ENCODE data around the gene CDKN2C.
"Not testable (repeated sequence)": the region's sequence is repeated elsewhere in the genome, so short reads cannot be mapped to it uniquely, and the experiment has no call there.

The CDKN2C gene

DNA sequence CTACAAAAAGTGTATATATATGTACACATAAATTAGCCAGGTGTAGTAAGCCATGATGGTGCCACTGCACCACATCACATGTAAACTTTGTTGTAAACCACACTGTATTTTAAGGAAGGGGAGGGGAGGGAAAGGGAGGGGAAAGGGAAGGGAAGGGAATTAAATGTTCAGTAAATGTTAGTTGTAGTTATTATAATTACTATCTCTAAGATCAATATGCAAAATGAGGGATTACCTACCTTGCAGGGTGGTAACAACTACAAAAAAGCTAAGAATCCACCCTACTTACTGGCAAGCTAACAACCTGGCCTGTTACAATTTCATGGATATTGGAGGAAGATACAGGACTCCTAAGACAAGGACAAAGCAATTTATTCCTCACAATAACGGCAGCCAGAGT lies 27.7 kb upstream of the CDKN2C start:
- peaks cover 24 to 29% of the 10 kb centered on the region in 2 donors for H3K4me1 Mint-ChIP-seq (ENCODE audit: low read depth in 2 of 2)
- H3K36me3 Mint-ChIP-seq (ENCODE audit: insufficient read depth) = peaks cover 6% of the 10 kb centered on the region
- no peaks in the 10 kb centered on the region for H3K9me3 Mint-ChIP-seq
- no peak for DNase-seq
- no peaks in the 10 kb centered on the region for H3K27me3 Mint-ChIP-seq
- no peak overlapping the region for H3K4me3 Mint-ChIP-seq
- H3K27ac Mint-ChIP-seq = no peak overlapping the region
- no peak for ATAC-seq (replicated peaks)

DNA sequence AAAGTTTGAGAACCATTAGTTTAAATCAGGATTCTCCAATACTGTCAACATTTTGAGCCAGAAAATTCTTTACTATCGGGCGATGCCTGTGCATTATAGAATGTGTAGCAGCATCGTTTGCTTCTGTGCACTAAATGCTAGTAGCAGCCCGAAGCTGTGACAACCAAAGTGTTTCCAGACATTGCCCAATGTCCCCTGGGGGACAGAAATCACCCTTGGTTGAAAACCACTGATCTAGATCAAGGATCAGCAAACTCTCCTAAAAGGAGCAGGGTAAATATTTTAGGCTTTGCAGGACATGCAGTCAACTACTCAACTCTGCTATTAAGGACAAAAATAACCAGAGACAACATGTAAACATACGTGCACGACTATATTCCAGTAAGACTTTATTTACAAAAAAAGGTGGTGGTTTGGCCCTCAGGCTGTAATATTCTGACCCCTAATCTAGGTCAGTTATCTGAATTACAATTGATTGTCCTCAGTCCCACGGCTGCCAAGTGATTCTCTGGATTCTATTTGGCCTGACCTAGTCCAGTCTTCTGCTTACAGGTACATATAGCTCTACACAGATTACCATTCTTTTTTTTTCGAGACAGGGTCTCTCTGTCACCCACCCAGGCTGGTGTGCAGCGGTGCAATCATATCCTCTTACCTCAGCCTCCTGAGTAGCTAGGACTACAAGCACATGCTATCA lies 20.6 kb upstream of the CDKN2C start:
- Mint-ChIP-seq H3K4me3 (no peak overlapping the region), H3K27me3 (no peaks in the 10 kb centered on the region), H3K9me3 (no peaks in the 10 kb centered on the region), H3K36me3 (ENCODE audit: insufficient read depth) (peaks cover 6% of the 10 kb centered on the region), H3K4me1 (ENCODE audit: low read depth in 2 of 2) (peaks cover 29 to 30% of the 10 kb centered on the region in 2 donors), H3K27ac (peak overlapping the region in 1 of 2 donors; percentile 11)
- DNase-seq (no peak), ATAC-seq (replicated peaks) (no peak)

DNA sequence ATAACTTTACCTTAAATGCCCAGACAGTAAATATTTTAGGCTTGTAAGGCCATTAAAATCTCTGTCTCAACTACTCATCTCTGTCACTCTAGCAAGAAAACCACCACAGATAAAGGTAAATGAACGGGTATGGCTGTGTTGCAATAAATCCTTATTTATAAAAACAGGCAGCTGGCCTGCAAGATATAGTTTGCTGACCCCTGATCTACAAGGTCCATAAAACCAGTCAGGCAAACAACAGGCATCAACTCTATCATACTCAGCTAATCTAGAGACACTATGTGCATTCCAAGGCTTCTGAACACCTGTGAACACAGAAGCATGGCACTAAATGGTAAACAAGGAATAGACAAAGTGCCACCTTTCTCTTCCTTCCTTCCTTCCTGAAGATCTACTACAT lies 19.6 kb upstream of the CDKN2C start:
- Mint-ChIP-seq H3K27ac (peak overlapping the region in 1 of 2 donors; percentile 11), H3K36me3 (ENCODE audit: insufficient read depth) (peaks cover 6% of the 10 kb centered on the region), H3K4me3 (no peak overlapping the region), H3K27me3 (no peaks in the 10 kb centered on the region), H3K4me1 (ENCODE audit: low read depth in 2 of 2) (peaks cover 24 to 26% of the 10 kb centered on the region in 2 donors), H3K9me3 (no peaks in the 10 kb centered on the region)
- DNase-seq (no peak), ATAC-seq (replicated peaks) (no peak)

DNA sequence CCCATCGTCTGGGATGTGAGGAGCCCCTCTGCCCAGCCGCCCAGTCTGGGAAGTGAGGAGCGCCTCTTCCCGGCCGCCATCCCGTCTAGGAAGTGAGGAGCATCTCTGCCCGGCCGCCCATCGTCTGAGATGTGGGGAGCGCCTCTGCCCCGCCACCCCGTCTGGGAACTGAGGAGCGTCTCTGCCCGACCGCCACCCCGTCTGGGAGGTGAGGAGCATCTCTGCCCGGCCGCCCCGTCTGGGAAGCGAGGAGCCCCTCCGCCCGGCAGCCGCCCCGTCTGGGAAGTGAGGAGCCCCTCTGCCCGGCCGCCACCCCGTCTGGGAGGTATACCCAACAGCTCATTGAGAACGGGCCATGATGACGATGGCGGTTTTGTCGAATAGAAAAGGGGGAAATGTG lies 17.5 kb upstream of the CDKN2C start:
- H3K9me3 Mint-ChIP-seq; H3K36me3 Mint-ChIP-seq (ENCODE audit: insufficient read depth); H3K4me3 Mint-ChIP-seq; H3K27me3 Mint-ChIP-seq; H3K27ac Mint-ChIP-seq; ATAC-seq (replicated peaks); DNase-seq: not testable (repeated sequence)
- peaks cover 16 to 19% of the 10 kb centered on the region in 2 donors for H3K4me1 Mint-ChIP-seq (ENCODE audit: low read depth in 2 of 2)

DNA sequence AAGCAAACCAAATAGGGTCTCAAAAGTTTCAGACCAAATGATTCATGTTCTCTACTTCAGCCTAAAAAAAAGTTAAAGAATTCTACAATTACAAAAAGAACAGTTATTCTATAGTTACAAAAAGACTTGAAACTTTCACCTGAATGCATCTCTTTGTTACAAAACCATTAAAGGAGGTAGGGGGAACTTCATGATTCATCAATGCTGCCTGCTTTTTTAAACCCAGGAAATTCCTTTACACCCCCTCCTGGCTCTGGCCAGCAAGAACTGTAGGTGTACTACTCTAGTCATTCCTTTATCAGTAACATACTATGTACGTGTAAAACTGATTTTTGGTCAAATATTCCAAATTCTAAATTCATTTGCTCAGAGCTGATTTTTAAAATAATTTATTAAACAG lies 14.9 kb upstream of the CDKN2C start:
- peaks cover 12 to 13% of the 10 kb centered on the region in 2 donors for H3K4me1 Mint-ChIP-seq (ENCODE audit: low read depth in 2 of 2)
- DNase-seq (no peak), ATAC-seq (replicated peaks) (no peak)
- no peaks in the 10 kb centered on the region for H3K9me3 Mint-ChIP-seq
- peaks cover 12% of the 10 kb centered on the region for H3K36me3 Mint-ChIP-seq (ENCODE audit: insufficient read depth)
- no peak overlapping the region for H3K4me3 Mint-ChIP-seq
- H3K27me3 Mint-ChIP-seq = no peaks in the 10 kb centered on the region
- H3K27ac Mint-ChIP-seq = no peak overlapping the region

DNA sequence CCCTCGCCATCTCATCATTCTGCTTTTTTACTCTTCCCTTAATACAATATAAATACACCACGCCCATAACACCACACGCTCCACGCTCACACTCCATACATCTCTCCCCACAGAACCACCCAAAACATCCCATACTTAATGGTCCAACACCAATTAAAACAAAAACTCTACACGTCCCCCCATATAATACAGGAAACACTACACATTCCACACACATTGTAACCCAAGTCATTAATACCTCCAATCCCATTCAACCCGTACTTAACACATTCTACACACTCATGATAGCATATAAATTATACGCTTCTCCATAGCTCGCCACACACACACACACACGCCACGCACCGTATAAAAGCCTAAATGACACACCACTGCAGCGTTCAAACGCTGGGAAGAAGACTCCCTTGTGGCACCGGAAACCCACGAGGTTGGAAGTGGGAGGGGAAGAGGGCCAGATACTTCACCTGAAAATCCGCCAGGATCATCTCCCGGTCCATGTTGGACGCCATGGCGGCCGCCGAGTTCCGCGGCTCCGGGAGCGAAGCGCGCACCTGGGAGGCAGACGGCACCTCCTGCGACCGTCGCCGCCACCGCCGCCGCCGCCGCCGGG lies 10.6 kb upstream of the CDKN2C start:
- Mint-ChIP-seq H3K4me1 (ENCODE audit: low read depth in 2 of 2) (peaks cover 12 to 13% of the 10 kb centered on the region in 2 donors), H3K36me3 (ENCODE audit: insufficient read depth) (peaks cover 15% of the 10 kb centered on the region), H3K4me3 (peak overlapping the region; percentile 57 to 71), H3K27me3 (no peaks in the 10 kb centered on the region), H3K9me3 (no peaks in the 10 kb centered on the region), H3K27ac (peak overlapping the region; percentile 95 to 96)
- ATAC-seq (replicated peaks) = peak; percentile 23
- DNase-seq = no peak

DNA sequence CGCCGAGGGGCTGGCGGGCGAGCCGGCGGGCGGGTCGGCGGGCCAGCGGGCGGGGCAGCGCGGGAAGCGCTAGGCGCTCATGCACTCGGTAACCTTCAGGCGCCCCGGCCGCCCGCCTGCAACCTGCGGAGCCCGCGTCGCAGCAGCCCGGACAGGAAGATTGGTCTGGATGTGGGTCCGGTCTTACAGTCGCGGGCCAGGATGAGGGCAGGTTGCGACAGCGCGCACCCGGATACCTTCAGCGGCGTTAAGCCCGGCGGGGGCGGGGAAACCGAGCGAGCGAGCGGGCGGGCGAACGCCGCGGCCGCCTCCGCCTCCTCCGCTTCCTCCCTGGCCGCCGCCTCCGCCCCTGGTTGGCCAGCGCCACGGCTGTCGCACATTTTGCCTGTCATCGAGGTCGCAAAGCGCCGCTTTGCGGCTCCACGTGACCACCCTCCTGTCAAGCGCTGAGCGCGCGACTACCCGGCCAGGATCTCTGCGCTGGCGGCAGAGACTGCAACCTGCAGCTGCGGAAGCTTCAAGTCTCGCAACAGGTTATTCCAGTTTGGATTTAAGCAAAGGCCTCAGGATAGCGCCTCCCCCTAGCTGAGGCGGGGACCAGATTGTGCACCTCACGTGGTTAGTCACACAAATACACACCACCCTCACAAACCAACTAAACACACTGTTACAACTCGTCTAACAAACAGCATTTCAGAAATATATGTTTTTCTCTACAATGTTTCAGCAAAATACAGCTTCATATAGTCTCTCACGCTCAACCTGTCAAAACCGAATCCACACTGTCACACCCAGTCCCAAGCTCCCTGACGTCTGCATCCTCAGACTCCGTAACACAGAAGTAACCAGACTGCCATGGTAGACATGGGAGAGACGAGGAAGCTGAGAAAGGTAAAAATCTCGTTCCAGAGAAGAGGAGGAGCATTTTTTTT lies 9.9 kb upstream of the CDKN2C start, which contains the start of gene FAF1:
Gene FAF1 (minus strand): TSS at position 355 of the 932 bp plus-strand sequence. CDS start 456 bp downstream, outside the sequence.
- H3K4me1 Mint-ChIP-seq (ENCODE audit: low read depth in 2 of 2) = peaks cover 12 to 13% of the 10 kb centered on the region in 2 donors
- no peaks in the 10 kb centered on the region for H3K27me3 Mint-ChIP-seq
- peak; percentile 87 for ATAC-seq (replicated peaks)
- no peaks in the 10 kb centered on the region for H3K9me3 Mint-ChIP-seq
- peaks cover 15% of the 10 kb centered on the region for H3K36me3 Mint-ChIP-seq (ENCODE audit: insufficient read depth)
- H3K4me3 Mint-ChIP-seq = peak within 1 kb of the TSS; percentile 57 to 71
- DNase-seq = peak; percentile 96 to 98 (median 98)
- peak within 1 kb of the TSS; percentile 95 to 96 for H3K27ac Mint-ChIP-seq

DNA sequence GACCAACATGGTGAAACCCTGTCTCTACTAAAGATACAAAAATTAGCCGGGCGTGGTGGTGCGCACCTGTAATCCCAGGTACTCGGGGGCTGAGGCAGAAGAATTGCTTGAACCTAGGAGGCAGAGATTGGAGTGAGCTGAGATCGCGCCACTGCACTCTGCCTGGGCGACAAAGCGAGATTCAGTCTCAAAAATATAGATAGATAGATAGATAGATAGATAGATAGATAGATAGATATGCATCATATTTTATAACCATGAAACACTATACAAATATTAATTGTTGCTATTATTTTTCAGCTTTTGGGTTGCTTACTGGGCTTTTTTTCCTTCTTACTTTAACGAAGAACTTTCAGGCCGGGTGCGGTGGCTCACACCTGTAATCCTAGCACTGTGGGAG lies 5.2 kb upstream of the CDKN2C start:
- Mint-ChIP-seq H3K27me3 (no peaks in the 10 kb centered on the region), H3K36me3 (ENCODE audit: insufficient read depth) (peaks cover 24% of the 10 kb centered on the region), H3K4me1 (ENCODE audit: low read depth in 2 of 2) (peaks cover 10 to 17% of the 10 kb centered on the region in 2 donors), H3K4me3 (no peak overlapping the region), H3K9me3 (no peaks in the 10 kb centered on the region), H3K27ac (no peak overlapping the region)
- ATAC-seq (replicated peaks) (no peak), DNase-seq (no peak)

DNA sequence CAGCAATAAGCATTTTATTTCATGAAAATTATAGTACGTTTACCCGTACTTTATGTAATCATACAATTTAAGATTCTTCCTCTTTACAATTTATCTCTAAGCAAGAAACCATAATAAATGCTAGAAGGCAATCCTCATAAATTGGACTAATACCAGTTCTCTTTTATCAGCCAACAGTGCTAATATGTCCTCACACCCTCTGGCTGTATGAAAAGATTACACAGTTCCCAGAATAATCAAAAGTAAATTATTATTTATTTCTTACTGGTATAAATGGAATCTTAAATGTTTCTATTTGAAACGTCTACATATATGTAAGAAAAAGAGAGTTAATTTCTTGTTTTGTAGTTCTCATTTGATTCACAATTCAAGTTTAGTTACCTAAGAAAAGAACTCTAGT lies 3.1 kb upstream of the CDKN2C start:
- H3K4me3 Mint-ChIP-seq = peak overlapping the region in 1 of 2 donors; percentile 95
- H3K4me1 Mint-ChIP-seq (ENCODE audit: low read depth in 2 of 2) = peaks cover 13 to 20% of the 10 kb centered on the region in 2 donors
- no peaks in the 10 kb centered on the region for H3K27me3 Mint-ChIP-seq
- H3K36me3 Mint-ChIP-seq (ENCODE audit: insufficient read depth) = peaks cover 16% of the 10 kb centered on the region
- no peak for DNase-seq
- H3K27ac Mint-ChIP-seq = peak overlapping the region; percentile 91 to 95
- H3K9me3 Mint-ChIP-seq = no peaks in the 10 kb centered on the region
- no peak for ATAC-seq (replicated peaks)

DNA sequence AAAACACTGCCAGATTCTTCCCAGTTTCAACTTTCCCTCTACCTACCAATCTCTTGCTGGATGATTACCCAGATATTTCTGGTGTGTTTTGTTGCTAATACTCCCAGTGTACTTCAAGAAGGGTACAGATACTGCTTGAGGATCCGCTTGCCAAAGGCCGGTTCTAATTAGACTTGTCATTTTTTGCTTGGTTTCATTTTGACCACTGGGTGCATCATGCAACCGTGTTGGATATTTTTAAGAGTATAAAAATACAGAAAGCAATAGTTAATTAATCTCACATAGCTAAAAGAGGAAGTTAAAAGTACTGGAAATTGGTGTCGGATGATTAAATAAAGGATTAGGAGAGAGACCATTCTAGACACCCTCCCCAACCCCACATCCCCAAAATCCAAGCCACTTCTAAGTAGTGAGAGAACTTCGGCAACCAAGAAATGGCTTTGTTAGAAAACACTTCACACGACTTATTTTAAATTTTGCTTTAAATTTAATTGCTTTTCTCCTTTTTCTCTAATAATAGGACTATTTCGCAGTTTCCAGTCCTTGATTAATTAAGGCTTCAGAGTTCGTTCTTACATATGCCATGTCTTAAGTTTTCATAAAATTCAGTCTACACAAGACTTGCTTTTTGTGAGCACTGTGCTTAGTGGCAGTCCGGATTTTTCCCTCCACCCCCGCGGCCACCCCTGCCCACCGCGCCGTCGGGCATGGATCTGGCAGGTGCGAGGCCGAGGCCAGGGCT lies 2.5 kb upstream of the CDKN2C start:
- DNase-seq (no peak), ATAC-seq (replicated peaks) (no peak)
- no peaks in the 10 kb centered on the region for H3K27me3 Mint-ChIP-seq
- peak overlapping the region; percentile 95 for H3K4me3 Mint-ChIP-seq
- peaks cover 15 to 20% of the 10 kb centered on the region in 2 donors for H3K4me1 Mint-ChIP-seq (ENCODE audit: low read depth in 2 of 2)
- H3K9me3 Mint-ChIP-seq = no peaks in the 10 kb centered on the region
- H3K36me3 Mint-ChIP-seq (ENCODE audit: insufficient read depth) = peaks cover 16% of the 10 kb centered on the region
- peak overlapping the region; percentile 91 to 95 for H3K27ac Mint-ChIP-seq

DNA sequence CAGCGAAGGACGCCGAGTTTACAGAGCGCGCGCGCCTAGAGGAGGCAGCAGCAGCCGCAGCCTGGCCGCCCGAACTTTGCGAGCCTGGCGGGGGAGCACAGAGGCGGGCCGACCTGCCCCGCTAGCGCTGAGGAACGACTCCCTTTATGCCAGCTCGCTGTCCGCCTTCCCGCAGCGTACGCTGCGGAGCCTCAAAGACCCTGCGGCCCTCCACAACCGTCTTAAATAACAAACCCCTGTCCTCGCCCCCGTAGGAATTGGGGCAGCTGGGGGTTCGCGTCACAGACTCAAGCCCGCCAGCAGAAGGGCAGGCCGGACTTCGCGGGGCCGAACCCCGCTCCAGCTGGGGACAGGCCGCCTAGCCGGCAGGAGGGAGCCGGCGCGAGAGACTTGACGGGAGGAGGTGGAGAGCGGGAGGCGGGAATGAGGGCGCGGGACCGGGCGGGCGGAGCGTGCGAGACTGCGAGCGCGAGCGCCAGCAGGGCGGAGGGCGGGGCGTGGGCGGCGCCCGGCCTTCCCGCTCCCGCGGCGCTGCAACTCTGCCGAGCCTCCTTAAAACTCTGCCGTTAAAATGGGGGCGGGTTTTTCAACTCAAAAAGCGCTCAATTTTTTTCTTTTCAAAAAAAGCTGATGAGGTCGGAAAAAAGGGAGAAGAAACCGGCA lies 1.8 kb upstream of the CDKN2C start:
- H3K4me1 Mint-ChIP-seq (ENCODE audit: low read depth in 2 of 2) = peaks cover 15 to 20% of the 10 kb centered on the region in 2 donors
- H3K4me3 Mint-ChIP-seq = peak overlapping the region; percentile 95
- no peaks in the 10 kb centered on the region for H3K27me3 Mint-ChIP-seq
- H3K27ac Mint-ChIP-seq = peak overlapping the region; percentile 91 to 95
- H3K9me3 Mint-ChIP-seq = no peaks in the 10 kb centered on the region
- DNase-seq = peak; percentile 76 to 77 (median 76)
- ATAC-seq (replicated peaks) = peak; percentile 78
- H3K36me3 Mint-ChIP-seq (ENCODE audit: insufficient read depth) = peaks cover 16% of the 10 kb centered on the region

DNA sequence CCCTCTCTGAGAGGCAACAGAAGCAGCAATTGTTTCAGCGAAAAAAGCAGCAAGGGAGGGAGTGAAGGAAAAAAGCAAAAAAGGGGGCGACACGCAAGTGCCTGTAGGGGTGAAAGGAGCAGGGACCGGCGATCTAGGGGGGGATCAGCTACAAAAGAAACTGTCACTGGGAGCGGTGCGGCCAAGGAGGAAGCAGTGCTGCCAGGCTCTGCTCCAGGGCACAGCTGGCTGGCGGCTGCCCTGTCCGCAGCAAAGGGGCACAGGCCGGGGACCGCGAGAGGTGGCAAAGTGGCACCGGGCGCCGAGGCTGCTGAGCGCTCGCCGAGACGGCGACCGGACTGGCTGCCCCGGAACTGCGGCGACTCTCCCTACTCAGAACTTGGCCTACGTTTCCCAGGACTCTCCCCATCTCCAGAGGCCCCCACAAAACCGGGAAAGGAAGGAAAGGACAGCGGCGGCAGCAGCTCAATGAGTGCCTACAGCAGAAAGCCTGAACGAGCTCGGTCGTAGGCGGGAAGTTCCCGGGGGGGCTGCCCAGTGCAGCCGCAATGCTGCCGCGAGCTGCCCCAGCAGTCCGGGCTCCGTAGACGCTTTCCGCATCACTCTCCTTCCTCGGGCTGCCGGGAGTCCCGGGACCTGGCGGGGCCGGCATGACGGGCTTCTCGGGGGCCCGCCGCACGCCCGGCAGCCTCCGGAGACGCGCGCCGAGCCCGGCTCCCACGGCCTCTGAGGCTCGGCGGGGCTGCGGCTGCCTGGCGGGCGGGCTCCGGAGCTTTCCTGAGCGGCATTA lies 1.0 kb upstream of the CDKN2C start:
- Mint-ChIP-seq H3K36me3 (ENCODE audit: insufficient read depth) (peaks cover 23% of the 10 kb centered on the region), H3K27ac (peak overlapping the region; percentile 91 to 95), H3K27me3 (no peaks in the 10 kb centered on the region), H3K9me3 (no peaks in the 10 kb centered on the region), H3K4me1 (ENCODE audit: low read depth in 2 of 2) (peaks cover 15 to 20% of the 10 kb centered on the region in 2 donors), H3K4me3 (peak overlapping the region; percentile 95)
- DNase-seq (peak in 2 of 3 experiments; percentile 37 to 47), ATAC-seq (replicated peaks) (peak; percentile 42)
